Choroid plexus epithelial cell (primary cell): ENCODE data around the gene PNMA8C.
"Not testable (repeated sequence)": the region's sequence is repeated elsewhere in the genome, so short reads cannot be mapped to it uniquely, and the experiment has no call there.

Experiments
- DNase-seq: peaks from one replicate; pipeline ENCODE4 v3.0.0-alpha.2; 2010; ENCODE audit warnings: low read depth
- H3K4me3 ChIP-seq: 2 replicates; pipeline ENCODE4 v1.5.1; 2011; ENCODE audit warnings: low read depth, mild to moderate bottlenecking, control low read depth, low read length, moderate library complexity
- CTCF ChIP-seq: conservative IDR thresholded peaks from 2 replicates; pipeline ENCODE4 v1.5.1; 2011; ENCODE audit warnings: low read depth, mild to moderate bottlenecking, control low read depth, inconsistent platforms, low read length, moderate library complexity

Gene PNMA8C

GRCh38 chr19:46435009-46435408 lies 6.3 kb upstream of the PNMA8C start:
- no peak for TF ChIP-seq CTCF
- H3K4me3 ChIP-seq = no peak overlapping the region
- no peak for DNase-seq

DNA sequence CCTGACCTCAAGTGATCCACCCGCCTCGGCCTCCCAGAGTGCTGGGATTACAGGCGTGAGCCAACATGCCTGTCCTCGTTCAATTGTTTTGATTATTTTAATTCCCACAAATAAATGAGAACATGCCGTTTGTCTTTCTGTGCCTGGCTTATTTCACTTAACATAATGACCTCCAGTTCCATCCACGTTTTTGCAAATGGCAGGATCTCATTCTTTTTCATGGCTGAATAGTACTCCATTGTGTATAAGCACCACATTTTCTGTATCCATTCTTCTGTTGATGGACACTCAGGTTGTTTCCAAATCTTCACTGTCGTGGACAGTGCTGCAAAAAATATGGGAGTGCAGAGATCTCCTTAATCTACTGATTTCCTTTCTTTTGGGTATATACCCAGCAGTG lies 4.7 kb upstream of the PNMA8C start:
- not testable (repeated sequence) for DNase-seq, H3K4me3 ChIP-seq

DNA sequence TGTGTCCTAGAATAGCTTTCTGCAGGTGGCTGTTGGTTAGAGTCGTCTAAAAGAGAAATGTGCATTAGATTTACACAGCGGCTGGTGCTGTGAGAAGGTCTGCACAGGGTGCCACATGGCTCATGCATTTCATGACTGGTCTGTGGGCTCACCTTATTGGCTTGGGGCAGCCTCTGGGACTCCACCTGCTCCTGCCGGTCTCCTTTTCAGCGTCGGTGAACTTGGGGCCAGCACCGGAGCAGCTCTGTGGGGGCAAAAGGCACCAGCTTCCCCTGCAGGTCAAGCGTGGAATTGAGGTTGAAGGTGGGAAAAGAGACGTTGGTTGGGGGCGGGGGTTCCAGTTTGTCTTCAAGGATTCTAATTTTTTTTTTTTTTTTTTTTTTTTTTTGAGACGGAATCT lies 3.1 kb upstream of the PNMA8C start:
- no peak overlapping the region for H3K4me3 ChIP-seq
- TF ChIP-seq CTCF = no peak
- DNase-seq = no peak

- no peak overlapping the region for H3K4me3 ChIP-seq
- TF ChIP-seq CTCF = no peak
- DNase-seq = no peak
Measured at GRCh38 chr19:46429999-46430398, 1.3 kb upstream of the PNMA8C start.

- H3K4me3 ChIP-seq = no peak overlapping the region
- DNase-seq = no peak
- no peak for TF ChIP-seq CTCF
Measured at GRCh38 chr19:46427518-46428045, 1.2 kb downstream of the PNMA8C start.

- peak; percentile 88 for DNase-seq
- peak overlapping the region; percentile 75 for H3K4me3 ChIP-seq
- no peak for TF ChIP-seq CTCF
Measured at GRCh38 chr19:46426506-46427162, 2.1 kb downstream of the PNMA8C start.

DNA sequence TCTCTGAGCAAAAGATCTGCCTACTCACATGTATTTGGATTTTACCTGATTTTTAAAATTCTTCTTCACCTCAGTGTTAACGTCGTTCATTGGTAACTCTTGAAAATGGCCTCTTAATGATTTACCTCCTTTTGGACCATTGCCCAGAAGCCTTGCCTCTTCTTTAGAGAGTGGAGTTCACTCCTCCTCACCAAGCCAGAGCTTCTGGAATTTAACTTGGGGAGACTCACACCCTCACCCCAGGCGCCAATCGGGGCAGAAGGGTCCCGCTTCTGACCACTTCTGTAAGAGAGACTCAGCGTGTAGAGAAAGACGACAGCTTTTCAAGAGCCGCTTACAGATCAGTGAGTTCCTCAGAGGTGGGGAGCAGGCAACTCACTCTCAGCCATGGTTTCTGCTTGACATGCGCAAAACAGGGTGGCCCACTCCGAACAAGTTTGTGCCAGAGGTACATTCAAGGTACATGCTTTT lies 2.7 kb downstream of the PNMA8C start:
- no peak for TF ChIP-seq CTCF
- peak; percentile 50 for DNase-seq
- H3K4me3 ChIP-seq = peak overlapping the region; percentile 75
